Measurements from ENCODE around the gene DMPK.
A peak's percentile ranks its signal among the peaks of the same experiment; 100 is the strongest.

DMPK gene

GRCh38 chr19:45770192-45771101 lies 11.8 kb downstream of the DMPK start:
- peaks cover 33% of the 10 kb centered on the region for H3K4me1 Mint-ChIP-seq
- H3K27me3 Mint-ChIP-seq, result peaks cover 55% of the 10 kb centered on the region
- DNase-seq, result peak; percentile 90 to 92
- peak overlapping the region; percentile 94 to 95 for H3K4me3 Mint-ChIP-seq
- peak overlapping the region; percentile 65 to 69 for H3K27ac Mint-ChIP-seq
- H3K9me3 Mint-ChIP-seq, result no peaks in the 10 kb centered on the region
- peak; percentile 80 for ATAC-seq

- Mint-ChIP-seq H3K4me3 (peak overlapping the region; percentile 94 to 95), H3K9me3 (no peaks in the 10 kb centered on the region), H3K27me3 (peaks cover 62% of the 10 kb centered on the region), H3K4me1 (peaks cover 33% of the 10 kb centered on the region), H3K27ac (no peak overlapping the region)
- DNase-seq (peak; percentile 71 to 76), ATAC-seq (peak; percentile 56)
Observed at GRCh38 chr19:45769821-45770191, 12.5 kb downstream of the DMPK start.

- peaks cover 68% of the 10 kb centered on the region for H3K27me3 Mint-ChIP-seq
- DNase-seq (peak; percentile 98 to 99), ATAC-seq (peak; percentile 74)
- peak within 1 kb of the TSS; percentile 94 to 95 for H3K4me3 Mint-ChIP-seq
- H3K27ac Mint-ChIP-seq, result peak within 1 kb of the TSS; percentile 65 to 86
- peaks cover 33% of the 10 kb centered on the region for H3K4me1 Mint-ChIP-seq
- H3K9me3 Mint-ChIP-seq, result no peaks in the 10 kb centered on the region
Observed at GRCh38 chr19:45768984-45769782, 13.1 kb downstream of the DMPK start, which contains the start of gene SIX5. TSS of gene SIX5 (minus strand) at chr19:45769252. CDS start at chr19:45768844, 408 bp downstream.

- peaks cover 33% of the 10 kb centered on the region for H3K4me1 Mint-ChIP-seq
- peak overlapping the region; percentile 94 to 95 for H3K4me3 Mint-ChIP-seq
- no peaks in the 10 kb centered on the region for H3K9me3 Mint-ChIP-seq
- DNase-seq, result peak in 1 of 2 donors; percentile 44
- peaks cover 73% of the 10 kb centered on the region for H3K27me3 Mint-ChIP-seq
- H3K27ac Mint-ChIP-seq, result peak overlapping the region; percentile 59 to 86
- no peak for ATAC-seq
Observed at GRCh38 chr19:45768655-45768983, 13.7 kb downstream of the DMPK start.

- H3K4me3 Mint-ChIP-seq, result peak overlapping the region; percentile 71 to 84
- no peak overlapping the region for H3K27ac Mint-ChIP-seq
- no peaks in the 10 kb centered on the region for H3K9me3 Mint-ChIP-seq
- peaks cover 33% of the 10 kb centered on the region for H3K4me1 Mint-ChIP-seq
- peaks cover 77% of the 10 kb centered on the region for H3K27me3 Mint-ChIP-seq
- no peak for ATAC-seq
- DNase-seq, result peak; percentile 48 to 49
Observed at GRCh38 chr19:45767881-45768654, 14.2 kb downstream of the DMPK start.

DNA sequence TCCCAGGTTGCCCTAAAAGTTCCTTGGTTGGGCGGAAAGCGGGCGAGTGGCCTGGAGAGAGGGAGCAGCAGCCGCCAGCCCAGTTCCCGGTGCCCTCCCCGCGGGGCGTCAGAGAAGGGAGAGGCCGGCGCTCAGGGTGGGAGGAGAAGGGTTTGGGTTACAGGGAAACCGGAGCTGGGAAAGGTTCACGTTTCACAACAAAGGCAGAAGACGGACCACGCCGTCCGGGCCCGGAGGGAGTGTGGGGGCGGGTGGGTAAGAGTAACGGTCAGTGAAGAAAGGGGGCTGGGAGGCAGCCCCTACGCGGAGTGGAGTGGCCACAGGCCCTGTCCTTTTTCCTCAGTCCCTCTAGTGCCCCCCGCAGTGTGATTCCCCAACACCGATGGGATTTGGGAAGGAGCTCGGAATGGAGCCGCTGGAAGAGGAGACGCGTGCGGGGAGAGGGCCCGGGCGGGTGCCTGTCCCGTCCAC lies 14.8 kb downstream of the DMPK start:
- H3K27me3 Mint-ChIP-seq, result peaks cover 77% of the 10 kb centered on the region
- no peaks in the 10 kb centered on the region for H3K9me3 Mint-ChIP-seq
- DNase-seq (no peak), ATAC-seq (no peak)
- peaks cover 33% of the 10 kb centered on the region for H3K4me1 Mint-ChIP-seq
- H3K4me3 Mint-ChIP-seq, result peak overlapping the region; percentile 47 to 84
- no peak overlapping the region for H3K27ac Mint-ChIP-seq

- Mint-ChIP-seq H3K9me3 (no peaks in the 10 kb centered on the region), H3K4me3 (peak overlapping the region; percentile 47 to 84), H3K27me3 (peaks cover 77% of the 10 kb centered on the region), H3K4me1 (peaks cover 33% of the 10 kb centered on the region), H3K27ac (no peak overlapping the region)
- no peak for ATAC-seq
- DNase-seq, result no peak
Observed at GRCh38 chr19:45766869-45767346, 15.4 kb downstream of the DMPK start.

DNA sequence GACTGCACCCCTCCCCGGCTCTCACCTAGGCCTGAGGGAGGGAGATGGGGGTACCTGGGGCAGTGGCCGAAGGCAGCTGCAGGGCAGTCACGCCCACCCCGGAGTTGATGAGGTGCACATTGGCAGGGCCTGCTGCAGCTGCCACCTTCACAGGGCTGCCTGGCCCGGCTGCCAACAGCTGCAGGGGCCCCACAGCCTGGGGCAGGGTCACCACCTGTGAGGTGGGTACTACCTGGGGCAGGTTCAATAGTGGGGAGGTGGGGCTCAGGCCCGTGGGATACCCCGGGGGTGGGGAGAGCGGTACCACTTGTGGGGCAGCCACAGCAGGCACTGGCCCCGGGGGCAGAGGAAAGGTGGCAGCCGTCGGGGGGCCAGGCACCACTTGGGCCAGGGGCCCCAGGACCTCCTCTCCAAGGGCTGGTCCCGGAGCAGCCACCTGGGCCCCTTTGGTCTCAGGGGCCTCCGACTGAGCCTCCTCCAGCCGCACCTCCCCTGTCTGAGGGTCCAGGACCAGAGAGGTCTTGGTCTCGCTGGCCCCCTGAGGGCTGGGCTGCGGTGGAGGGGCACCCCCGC lies 15.9 kb downstream of the DMPK start:
- no peak for ATAC-seq
- peaks cover 78% of the 10 kb centered on the region for H3K27me3 Mint-ChIP-seq
- no peak overlapping the region for H3K27ac Mint-ChIP-seq
- H3K4me1 Mint-ChIP-seq, result peaks cover 33% of the 10 kb centered on the region
- no peak overlapping the region for H3K4me3 Mint-ChIP-seq
- no peak for DNase-seq
- no peaks in the 10 kb centered on the region for H3K9me3 Mint-ChIP-seq

DNA sequence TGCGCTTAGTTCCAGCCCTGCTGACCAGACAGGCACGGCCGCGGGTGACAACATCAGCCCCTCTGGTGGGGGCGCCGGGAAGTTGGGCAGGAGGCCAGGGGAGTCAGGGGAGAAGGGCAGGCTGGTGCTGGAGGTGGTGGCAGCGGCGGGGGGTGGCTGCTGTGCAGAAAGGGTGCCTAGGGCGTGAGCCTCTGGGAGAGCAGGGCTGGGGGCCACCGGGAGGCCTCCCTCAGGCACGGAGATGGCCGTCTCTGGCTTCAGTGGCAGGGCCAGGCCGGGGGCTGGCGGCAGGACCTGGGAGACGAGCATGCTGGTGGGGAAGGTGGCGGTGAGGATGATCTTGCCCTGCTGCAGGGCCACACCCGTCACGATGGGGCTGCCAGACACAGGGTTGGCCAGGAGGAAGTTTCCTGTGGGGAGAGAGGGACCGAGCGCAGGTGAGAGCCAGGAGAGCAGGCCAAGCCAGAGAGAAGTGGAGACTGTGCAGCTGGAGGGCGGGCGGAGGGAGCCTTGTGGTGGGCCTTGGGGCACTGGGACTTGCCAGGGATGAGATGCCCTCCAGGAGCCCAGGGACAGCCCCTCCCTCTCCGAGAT lies 16.5 kb downstream of the DMPK start:
- no peak overlapping the region for H3K4me3 Mint-ChIP-seq
- peaks cover 28% of the 10 kb centered on the region for H3K4me1 Mint-ChIP-seq
- peaks cover 72% of the 10 kb centered on the region for H3K27me3 Mint-ChIP-seq
- DNase-seq (no peak), ATAC-seq (no peak)
- peak overlapping the region in 1 of 2 donors; percentile 21 for H3K27ac Mint-ChIP-seq
- no peaks in the 10 kb centered on the region for H3K9me3 Mint-ChIP-seq

- no peak for ATAC-seq
- Mint-ChIP-seq H3K9me3 (no peaks in the 10 kb centered on the region), H3K4me3 (no peak overlapping the region), H3K27ac (no peak overlapping the region), H3K27me3 (peaks cover 65% of the 10 kb centered on the region), H3K4me1 (peaks cover 21% of the 10 kb centered on the region)
- DNase-seq, result no peak
Observed at GRCh38 chr19:45764945-45765701, 17.2 kb downstream of the DMPK start.

DNA sequence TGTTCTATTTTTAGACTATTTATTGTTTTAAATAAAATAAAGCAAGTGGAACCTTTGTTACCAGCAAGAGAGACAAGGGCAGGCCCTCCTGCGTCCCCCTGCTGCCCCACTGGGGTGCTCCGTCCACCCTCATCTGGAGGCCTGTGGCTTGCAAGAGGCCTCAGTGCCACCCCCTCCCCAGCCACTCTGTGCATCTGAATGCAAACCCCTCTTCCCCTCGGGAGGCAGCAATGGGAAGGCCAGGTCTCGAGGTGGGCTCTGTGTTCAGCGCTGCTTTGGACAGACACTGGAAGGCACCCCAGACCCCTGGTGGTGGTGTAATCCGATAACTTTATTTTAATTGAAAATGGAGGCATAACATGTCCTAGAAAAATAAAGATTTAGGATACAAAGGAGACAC lies 17.8 kb downstream of the DMPK start:
- H3K9me3 Mint-ChIP-seq, result no peaks in the 10 kb centered on the region
- H3K4me3 Mint-ChIP-seq, result no peak overlapping the region

GRCh38 chr19:45763691-45764294 lies 18.5 kb downstream of the DMPK start:
- no peaks in the 10 kb centered on the region for H3K9me3 Mint-ChIP-seq
- DNase-seq (no peak), ATAC-seq (no peak)
- no peak overlapping the region for H3K27ac Mint-ChIP-seq
- H3K27me3 Mint-ChIP-seq, result peaks cover 65% of the 10 kb centered on the region
- H3K4me1 Mint-ChIP-seq, result peaks cover 13% of the 10 kb centered on the region
- no peak overlapping the region for H3K4me3 Mint-ChIP-seq

More for the DNA sequence above, 17.8 kb downstream of the DMPK start:
- Mint-ChIP-seq H3K27ac (peak overlapping the region in 1 of 2 donors; percentile 88), H3K4me1 (peaks cover 15% of the 10 kb centered on the region), H3K27me3 (peaks cover 65% of the 10 kb centered on the region)
- no peak for ATAC-seq
- no peak for DNase-seq

GRCh38 chr19:45762870-45763631 lies 19.2 kb downstream of the DMPK start:
- DNase-seq, result no peak
- Mint-ChIP-seq H3K4me3 (no peak overlapping the region), H3K4me1 (peaks cover 11% of the 10 kb centered on the region), H3K27ac (peak overlapping the region in 1 of 2 donors; percentile 38), H3K27me3 (peaks cover 64% of the 10 kb centered on the region), H3K9me3 (no peaks in the 10 kb centered on the region)
- no peak for ATAC-seq
